Stimulated activated CD4-positive, alpha-beta T cell treated with anti-CD3 and anti-CD28 coated beads, Interleukin-1b, Interleukin-23, amount 100 ng/mL, for 4 hours (primary cell): ENCODE data around the gene RAP1GAP2.
"Not testable (repeated sequence)": the region's sequence is repeated elsewhere in the genome, so short reads cannot be mapped to it uniquely, and the experiment has no call there.

Experiments used
- DNase-seq, 2 donors: peaks; one replicate each; pipeline ENCODE4 v3.0.0-alpha.2; 2020; ENCODE audit warnings: low read depth in 2 of 2

The RAP1GAP2 gene

DNA sequence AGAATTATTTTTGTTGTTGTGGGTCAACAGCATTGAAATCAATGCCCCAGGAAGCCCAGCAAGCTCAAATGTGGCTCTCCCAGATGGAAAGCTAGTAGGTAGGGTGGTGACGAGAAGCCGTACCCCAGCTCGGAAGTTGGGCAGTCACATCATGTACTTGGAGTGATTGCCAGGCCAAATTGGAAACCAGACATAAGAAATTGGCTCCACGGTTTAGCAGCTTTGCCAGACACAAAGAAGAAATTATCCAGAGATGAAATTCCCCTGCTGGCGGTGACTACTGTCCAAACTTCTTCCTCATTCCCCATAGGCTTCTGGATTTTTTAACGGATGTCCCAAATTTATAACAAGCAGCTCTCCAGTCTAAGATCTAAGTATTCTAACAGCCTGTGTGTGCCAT, 171.3 kb downstream of the RAP1GAP2 start:
- DNase-seq = no peak

DNA sequence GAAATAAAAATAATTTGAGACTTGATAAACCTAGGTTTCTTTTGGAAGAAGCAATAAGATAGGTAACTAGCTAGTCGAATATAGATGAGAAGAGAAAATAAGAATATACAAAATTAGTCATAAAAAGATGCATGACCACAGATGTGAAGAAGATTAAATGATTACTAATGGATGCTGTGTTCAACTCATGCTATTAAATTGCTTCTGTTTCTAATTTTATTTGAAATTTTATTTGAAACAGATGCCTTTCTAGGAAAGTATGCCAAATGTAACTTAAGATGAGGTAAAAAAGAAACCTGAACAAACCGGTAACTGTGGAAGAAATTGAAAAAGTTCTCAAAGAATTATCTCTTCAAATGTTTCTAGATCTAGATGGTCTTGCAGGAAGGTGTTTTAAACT, 175.6 kb downstream of the RAP1GAP2 start:
- no peak for DNase-seq

DNA sequence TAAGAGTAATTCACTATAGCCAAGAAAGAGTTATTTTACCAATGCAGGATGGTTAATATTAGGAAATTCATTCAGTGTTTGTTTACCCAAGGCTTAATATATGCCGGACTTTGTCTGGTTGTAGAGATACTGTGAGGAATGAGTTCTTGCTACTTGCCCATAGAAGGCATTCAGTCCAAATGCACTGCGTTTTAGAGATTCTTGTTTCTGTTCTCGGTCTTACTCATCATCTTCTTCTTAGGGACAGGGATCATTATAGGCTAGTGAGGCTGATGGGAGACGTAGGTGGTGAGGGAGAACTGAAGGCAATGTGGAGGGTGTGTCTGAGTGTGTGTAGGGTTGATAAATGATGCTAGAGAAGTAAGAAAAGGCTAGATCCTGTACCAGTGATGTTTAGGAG, 176.5 kb downstream of the RAP1GAP2 start:
- DNase-seq = no peak

DNA sequence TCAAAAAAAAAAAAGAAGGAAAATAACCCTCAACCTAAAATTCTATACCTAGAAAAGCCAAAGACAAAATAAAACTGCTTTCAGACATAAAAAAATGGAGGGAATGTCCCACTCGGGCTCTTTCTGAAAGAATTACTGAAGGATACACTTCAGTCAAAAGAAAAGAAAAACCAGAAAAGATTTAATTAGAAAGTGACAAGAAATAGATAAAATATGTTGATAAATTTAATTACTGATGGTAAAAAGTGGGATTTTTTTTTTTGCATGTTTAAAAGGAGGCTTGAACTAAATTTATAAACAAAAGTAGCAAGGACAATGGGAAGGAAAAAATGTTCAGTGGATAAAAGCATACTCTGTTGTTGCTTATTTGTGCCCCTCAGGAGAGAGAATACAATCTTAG, 178.1 kb downstream of the RAP1GAP2 start:
- no peak for DNase-seq

DNA sequence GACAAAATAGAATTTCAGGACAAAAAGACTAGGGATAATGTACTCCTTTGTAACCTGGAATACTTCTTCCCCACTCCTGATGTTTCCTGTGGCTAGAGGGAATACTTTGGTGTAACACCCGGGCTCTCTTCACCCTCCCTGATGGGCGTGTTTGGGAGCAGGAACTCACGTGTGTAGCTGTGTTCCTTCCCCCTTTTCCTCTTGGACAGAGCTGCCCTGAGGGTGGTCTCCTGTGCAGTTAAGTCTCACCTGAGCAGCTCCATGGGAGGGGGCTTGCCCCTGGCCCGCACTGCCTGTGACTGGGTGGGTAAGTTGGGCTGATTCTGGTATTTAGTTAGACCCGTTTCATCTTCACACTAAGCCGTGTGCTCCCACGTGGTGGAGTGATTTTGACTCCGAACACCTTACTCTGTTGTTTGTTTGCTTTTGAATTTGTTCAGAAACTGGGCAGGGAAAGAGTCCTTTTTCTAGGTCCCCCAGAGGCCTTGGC, 179.3 kb downstream of the RAP1GAP2 start:
- DNase-seq = no peak

DNA sequence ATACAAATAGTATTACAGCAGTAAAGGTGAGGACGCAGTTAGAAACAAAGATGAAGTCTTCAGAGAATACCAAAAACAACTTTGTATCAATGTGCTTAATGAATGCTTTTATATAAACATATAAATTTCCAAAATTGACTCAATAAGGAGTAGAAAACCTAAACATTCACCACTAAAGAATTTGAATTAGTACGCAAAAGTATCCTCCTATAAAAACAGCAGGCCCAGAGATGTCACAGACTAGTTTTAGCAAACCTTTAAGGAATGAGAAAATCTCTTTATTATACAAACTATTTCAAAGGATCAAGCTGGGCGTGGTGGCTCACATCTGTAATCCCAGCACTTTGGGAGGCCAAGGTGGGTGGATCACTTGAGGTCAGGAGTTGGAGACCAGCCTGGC, 180.9 kb downstream of the RAP1GAP2 start:
- DNase-seq = no peak

DNA sequence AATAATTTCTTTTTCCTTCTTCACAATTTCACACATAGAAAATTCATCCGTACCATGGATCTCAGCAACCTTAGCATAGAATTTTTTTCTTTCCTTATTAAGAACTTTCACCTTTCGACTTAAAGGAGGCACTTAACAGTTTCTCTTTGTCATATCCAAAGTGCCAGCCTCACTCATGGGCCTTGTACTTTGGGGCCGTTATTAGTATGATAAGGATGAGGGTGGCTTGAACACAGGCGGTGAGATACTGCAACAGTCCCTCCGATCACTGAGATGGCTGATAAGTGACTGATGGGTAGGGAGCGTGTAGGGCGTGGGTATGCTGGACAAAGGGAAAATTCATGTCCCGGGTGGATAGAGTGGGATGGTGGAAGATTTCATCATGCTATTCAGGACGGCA, 181.9 kb downstream of the RAP1GAP2 start:
- no peak for DNase-seq

DNA sequence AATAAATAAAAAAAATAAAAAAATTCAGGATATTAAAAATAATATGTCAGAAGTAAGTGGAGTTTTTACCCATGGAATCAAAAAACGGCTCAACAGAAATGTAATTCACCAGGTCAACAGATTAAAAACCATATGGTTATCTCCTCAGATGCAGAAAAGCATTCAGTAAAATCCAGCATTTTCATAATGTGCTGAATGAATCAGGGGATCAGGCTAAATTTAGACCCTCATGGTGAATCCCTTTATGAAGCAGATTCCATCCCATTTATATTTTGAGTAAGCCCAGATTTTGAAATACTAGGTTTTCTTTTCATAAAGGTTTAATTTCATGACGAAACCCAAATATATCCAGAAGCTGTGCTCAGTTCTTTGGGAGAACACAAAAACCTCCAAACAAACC, 182.8 kb downstream of the RAP1GAP2 start:
- no peak for DNase-seq

DNA sequence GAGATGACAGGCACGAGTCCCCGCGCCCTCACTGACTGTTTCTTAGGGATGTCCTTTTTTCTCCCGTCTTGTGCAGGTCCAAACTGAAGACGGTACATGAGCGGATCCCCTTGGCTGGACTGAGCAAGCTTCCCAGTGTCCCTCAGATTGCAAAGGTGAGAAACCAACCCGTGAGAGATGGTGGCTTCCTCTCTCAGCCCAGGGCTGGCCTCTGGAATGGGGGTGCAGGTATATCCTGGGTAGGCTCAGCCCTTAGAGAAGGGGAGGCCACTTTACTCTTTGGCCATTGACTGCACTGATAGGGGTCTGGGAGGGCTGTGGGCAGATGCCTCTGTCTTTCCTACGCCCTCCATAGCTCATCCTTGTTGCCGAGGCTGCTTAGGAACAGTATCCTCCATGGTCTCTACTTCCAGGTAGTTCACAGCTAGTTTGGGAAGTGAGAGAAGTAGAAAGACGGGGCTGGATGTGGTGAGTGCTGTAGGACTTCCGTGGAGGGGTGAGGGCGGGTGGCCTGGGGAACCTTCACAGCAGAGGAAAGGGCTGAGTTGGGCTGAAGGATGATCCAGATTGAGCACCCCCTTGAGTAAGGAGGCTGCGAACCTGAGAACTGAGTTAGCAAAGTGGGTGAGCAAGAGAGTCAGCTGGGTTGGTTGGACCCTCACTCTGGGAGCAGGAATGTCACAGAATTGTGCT, 184.1 kb downstream of the RAP1GAP2 start:
- no peak for DNase-seq

DNA sequence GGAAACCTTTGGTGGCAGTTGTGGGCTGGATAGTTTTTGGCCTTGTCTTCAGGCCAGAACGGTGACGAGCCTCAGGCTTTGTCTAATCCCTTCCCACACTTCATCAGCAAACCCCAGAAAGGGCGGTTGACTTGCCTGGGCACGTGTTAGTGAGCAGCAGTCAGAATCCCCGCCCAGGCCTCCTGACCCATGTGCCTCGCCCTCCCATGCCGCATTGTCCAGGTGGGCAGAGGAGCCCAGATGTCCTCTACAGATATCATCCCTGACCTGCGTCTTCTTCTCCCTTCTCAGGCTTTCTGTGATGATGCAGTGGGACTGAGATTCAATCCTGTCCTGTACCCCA, 184.6 kb downstream of the RAP1GAP2 start:
- no peak for DNase-seq

DNA sequence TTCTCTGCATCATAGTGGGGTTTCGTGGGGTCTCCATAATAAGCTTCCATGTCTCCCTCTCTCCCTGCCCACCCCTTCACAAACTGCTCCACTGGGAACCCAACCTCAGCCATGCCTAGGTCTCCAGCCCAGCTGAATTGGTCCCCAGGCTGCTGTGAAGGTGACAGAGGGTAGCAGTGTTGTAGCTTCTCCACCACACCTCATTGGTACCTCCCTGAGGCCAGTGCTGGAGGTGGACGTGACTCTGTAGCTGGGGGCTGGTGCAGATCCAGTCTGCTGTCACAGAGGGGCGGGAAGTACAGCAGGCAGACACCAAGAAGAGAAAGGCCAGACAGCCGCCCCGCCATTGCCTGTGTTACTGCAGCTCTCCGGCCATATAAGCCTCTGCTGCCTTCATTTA, 185.1 kb downstream of the RAP1GAP2 start:
- no peak for DNase-seq

DNA sequence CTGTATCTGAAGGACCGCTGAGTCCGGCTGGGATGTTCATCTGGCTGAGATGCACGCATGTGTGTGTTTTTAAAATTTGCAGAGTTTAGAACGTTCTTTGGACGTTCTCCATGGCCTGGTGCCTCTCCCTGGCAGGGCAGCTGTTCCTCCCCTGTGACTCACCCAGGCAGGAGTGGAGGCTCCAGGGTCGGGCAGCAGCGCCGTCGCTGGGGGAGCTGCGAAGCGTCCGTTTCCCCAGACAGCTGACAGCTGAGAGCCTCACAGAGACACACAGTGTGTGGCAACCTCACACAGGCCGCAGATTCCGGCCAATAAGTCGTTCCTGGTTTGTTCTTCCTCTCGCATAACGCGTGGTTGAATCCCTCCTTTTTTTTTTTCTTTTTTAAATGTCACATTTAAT, 186.6 kb downstream of the RAP1GAP2 start:
- DNase-seq = no peak

DNA sequence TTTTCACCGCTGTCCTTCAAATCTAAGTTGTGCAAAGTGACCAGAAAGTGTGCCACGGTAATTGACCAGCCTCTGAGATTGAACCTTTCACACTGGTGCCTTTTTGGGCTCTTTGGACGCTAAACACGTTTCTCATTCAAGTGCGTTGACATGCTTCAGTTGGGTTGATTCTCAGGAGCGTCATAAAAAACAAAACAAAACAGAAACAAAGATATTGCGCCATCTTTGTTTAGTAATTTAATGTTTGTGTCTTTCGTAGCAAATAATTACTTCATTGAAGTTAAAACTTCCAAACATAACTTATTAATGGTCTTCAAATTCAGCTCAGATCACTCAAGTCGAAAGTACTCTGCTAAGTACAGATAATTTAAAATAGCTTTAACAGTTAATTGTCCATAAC, 187.0 kb downstream of the RAP1GAP2 start:
- no peak for DNase-seq

DNA sequence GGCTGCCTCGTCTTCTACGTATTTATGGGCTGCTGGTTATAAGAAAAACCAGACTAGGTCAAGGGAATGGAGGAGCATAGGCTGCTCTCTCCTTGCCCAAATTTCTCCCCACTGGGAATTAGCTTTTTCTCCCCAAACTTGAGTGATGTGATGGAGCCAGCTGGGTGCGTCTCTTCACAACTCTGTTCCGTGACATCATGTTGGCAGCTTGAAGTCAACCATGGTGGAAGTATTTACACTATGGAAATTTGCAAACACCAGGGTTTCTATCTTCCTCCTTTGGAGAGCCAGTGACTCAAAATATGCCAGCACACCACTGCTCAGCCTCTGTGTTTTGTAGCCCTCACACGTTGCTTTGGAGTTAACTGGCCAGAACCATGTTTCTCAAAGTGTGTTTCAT, 189.1 kb downstream of the RAP1GAP2 start:
- DNase-seq = no peak

DNA sequence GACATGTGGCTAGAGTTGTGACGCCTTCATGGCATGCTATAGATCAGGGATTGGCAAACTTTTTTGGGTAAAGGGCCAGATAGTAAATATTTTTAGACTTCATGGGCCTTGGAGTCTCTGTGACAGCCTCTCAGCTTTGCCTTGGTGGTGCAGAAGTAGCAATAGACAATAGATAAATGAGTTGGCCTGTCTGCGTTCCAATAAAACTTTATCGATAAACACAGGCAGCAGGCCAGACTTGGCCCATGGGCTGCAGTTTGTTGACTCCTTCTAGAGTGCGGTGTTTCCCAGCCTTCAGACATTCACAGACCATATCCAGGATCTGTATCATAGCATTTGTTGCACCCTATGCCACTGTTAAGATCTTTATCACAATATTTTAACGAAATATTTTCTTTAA, 190.7 kb downstream of the RAP1GAP2 start:
- no peak for DNase-seq

DNA sequence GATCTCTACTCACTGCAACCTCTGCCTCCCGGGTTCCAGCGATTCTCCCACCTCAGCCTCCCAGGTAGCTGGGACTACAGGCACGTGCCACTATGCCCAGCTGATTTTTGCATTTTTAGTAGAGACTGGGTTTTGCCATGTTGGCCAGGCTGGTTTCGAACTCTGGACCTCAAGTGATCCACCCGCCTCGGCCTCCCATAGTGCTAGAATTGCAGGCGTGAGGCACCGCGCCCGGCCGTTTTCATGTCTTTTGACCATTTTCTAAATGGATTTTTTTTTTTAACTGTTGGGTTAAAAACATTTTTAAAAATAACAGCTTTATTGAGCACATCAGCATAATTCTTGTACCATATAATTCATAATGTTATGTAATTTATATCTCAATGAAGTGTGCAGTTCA, 193.2 kb downstream of the RAP1GAP2 start:
- not testable (repeated sequence) for DNase-seq

DNA sequence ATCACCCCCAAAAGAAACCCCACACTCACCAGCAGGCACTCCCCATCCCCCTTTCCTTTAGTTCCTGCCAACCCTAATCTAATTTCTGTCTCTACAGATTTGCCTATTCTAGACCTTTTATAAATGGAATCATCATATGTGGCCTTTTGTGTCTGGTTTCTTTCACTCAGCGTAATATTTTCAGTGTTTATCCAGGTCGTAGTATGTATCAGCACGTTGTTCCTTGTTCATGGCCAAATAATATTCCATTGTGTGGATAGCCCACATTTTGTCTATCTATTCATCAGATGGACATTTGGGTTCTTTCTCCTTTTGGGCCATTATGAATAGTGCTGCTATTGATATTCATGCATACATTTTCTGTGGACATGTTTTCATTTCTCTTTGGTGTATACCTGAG, 193.6 kb downstream of the RAP1GAP2 start:
- DNase-seq = no peak

DNA sequence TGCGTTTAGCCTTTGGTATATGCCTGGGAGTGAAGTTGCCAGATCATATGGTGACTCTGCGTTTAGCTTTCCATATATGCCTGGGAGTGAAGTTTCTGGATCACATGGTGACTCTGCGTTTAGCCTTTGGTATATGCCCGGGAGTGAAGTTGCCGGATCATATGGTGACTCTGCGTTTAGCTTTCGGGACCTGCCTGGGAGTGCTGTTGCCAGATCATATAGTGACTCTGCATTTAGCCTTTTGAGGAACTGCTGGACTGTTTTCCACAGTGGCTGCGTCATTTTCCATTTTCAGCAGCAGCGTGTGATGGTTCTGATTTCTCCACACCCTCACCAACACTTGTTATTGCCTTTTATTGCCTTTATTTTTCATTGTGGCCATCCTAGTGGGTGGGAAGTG, 194.2 kb downstream of the RAP1GAP2 start:
- no peak for DNase-seq

DNA sequence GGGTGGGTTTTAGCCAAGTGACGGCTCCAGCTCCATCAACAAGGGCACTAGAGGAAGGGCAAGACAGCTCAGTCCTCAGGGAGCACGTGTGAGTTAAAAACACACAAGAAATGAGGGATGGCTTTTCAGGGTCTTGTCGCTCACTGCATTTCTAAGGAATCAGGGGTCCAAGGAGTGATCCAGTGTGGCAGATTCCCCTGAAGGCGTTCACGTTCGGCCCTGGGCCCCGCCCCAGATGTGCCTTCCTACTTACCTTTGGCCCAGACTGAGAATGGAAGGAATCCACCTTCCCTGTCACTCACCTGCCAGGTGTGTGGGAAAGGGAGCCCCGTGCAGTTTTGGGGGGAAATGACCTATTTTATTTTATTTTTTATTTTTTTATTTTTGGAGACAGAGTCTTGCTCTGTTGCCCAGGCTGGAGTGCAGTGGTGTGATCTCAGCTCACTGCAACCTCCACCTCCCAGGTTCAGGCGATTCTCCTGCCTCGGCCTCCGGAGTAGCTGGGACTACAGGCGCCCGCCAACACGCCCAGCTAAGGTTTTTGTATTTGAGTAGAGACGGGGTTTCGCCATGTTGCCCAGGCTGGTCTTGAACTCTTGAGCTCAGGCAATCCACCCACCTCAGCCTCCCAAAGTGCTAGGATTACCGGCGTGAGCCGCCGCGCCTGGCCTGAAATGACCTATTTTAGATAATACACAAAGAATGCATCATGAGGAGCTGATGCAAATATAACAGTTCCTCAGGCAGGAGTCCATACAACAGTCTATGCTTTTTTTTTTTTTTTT, 195.3 kb downstream of the RAP1GAP2 start:
- DNase-seq = not testable (repeated sequence)

DNA sequence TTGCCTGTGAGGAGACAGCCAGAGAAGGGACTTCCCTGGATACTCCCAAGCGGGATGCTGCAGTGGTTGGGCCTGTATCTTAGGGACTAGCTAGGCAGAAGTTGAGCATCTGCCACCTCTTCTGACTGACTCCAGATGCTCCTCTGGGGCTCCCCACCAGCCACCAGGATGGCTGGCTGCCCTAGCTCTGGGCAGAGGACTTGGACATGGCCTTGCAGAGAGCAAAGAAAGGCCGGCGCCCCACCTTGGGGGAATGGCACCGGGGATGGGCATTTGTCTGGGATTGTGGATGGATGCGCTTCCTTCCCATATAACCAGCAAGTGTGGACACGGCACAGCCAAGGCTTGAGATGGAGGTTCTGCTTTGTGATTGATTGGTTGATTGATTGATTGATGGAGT, 198.2 kb downstream of the RAP1GAP2 start:
- DNase-seq = no peak

DNA sequence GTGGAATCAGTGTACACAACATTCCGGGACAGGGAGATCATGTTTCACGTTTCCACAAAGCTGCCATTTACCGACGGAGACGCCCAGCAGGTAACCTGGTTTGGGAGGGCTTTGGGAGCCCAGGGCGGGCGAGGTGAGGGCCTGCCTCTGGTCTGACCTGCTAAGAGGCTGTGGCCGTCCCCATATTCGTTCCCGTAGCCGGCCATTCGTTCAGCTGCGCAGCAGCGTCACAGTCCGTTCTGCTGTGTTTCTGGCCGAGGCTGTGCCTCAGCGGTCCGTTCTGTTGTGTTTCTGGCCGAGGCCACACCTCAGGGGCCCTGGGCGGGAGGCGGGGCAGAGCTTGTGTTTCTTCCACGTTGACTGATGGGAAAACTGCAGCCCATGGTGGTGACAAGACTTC, 199.1 kb downstream of the RAP1GAP2 start:
- DNase-seq = no peak

DNA sequence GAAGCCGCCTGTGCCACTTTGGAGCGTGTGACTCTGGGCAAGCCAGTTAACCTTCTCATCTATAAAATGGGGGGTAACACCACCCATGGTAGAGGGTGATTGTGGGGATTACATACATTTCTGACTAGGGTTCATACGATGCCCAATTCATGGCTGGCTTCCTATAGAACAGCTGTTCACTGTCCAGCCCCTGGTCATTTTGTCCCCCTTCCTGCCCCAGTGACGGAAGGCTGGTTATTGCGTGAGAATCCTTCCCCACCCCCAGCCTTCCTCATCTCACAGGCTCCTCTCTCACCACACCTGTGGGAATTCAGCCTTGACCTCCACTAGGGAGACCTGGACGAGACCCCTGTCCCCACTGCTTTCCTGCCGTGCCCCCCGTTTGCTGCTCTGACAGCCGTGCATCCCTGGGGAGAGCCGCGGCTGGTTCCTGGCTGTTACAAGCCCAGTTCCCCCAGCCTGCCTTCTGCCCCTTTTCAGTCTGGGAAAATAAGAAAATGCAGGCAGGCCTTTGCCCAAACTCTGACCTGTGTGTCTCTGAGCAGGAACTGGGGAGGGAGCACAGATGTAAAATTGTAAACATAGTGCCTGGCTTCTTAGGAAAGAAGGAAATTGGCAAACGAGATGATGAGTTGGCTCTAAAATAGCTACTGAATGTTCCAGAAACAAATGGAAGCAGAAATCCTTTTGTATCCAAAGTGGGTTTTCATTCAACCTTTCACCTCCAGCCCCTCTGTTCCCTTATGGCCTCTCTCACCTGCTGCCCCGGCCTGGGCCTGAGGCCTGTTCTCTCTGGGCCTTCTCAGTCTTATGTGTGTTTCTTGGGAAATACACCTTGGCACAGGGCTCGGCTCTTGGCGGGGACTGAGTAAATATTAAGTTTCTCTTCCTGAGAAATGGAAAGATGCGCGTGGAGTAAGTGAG, 199.9 kb downstream of the RAP1GAP2 start:
- DNase-seq = no peak
